RWPE2 (cell line): ENCODE results near the gene NTRK2.

ENCODE experiments used
- ATAC-seq: fragments of 200-7000 bp; cut with Tn5 transposase; 3 replicates; pipeline ENCODE4 v1.9.1; 2021; ENCODE audit warnings: low read depth
- DNase-seq: peaks from one replicate; pipeline ENCODE4 v3.0.0-alpha.2; 2020; ENCODE audit warnings: low spot score
- H3K27ac ChIP-seq: fragments of 450-650 bp; 2 replicates; pipeline ENCODE4 v1.5.1; 2017; ENCODE audit warnings: mild to moderate bottlenecking; ENCODE audit not compliant: poor library complexity, severe bottlenecking
- H3K27me3 ChIP-seq: fragments of 250-450 bp; sonication (Bioruptor Pico); 2 replicates; pipeline ENCODE4 v1.5.1; 2021; ENCODE audit warnings: mild to moderate bottlenecking, moderate library complexity; ENCODE audit not compliant: insufficient read depth, poor library complexity, severe bottlenecking
- H3K36me3 ChIP-seq: fragments of 250-450 bp; sonication (Bioruptor Pico); 2 replicates; pipeline ENCODE4 v1.5.1; 2020; ENCODE audit warnings: low read depth, mild to moderate bottlenecking, moderate library complexity
- H3K4me1 ChIP-seq: fragments of 250-450 bp; sonication (Bioruptor Pico); 2 replicates; pipeline ENCODE4 v1.5.1; 2021; ENCODE audit warnings: mild to moderate bottlenecking, moderate library complexity; ENCODE audit not compliant: insufficient read depth, poor library complexity, severe bottlenecking
- H3K4me3 ChIP-seq: fragments of 250-450 bp; sonication (Bioruptor Pico); 2 replicates; pipeline ENCODE4 v1.5.1; 2021; ENCODE audit warnings: mild to moderate bottlenecking, moderate library complexity; ENCODE audit not compliant: severe bottlenecking
- H3K9me3 ChIP-seq: fragments of 250-450 bp; sonication (Bioruptor Pico); 2 replicates; pipeline ENCODE4 v1.5.1; 2021; ENCODE audit warnings: mild to moderate bottlenecking, moderate library complexity; ENCODE audit not compliant: severe bottlenecking
- CTCF ChIP-seq: fragments of 450-650 bp; IDR thresholded peaks from one replicate; pipeline ENCODE4 v1.5.1; 2017; ENCODE audit warnings: mild to moderate bottlenecking, moderate library complexity; ENCODE audit not compliant: poor library complexity, severe bottlenecking

The NTRK2 gene

DNA sequence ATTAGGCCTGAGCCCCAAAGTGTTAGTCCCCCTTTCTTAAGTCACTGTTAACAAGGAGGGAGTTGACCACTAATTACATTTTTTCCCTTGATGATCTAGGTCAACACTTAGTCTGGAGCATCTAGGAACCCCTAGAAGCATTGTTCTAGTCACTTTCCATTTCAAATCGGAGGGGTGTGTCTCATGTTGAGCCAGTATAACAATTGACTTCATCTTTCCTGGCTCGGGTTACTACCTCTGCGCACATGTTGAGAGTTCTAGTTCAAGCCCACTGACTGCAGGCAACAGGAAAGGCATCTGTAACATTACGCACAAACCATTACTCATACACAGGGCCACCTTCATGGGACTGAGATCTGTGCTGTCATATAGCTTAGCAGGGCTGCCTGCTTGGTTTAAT lies 164.9 kb downstream of the NTRK2 start:
- H3K4me3 ChIP-seq, result no peak overlapping the region
- H3K4me1 ChIP-seq, result no peaks in the 10 kb centered on the region
- ATAC-seq, result no peak
- H3K36me3 ChIP-seq, result no peaks in the 10 kb centered on the region
- DNase-seq, result no peak
- TF ChIP-seq CTCF, result no peak
- no peaks in the 10 kb centered on the region for H3K9me3 ChIP-seq
- H3K27me3 ChIP-seq, result no peaks in the 10 kb centered on the region
- H3K27ac ChIP-seq, result no peak overlapping the region

DNA sequence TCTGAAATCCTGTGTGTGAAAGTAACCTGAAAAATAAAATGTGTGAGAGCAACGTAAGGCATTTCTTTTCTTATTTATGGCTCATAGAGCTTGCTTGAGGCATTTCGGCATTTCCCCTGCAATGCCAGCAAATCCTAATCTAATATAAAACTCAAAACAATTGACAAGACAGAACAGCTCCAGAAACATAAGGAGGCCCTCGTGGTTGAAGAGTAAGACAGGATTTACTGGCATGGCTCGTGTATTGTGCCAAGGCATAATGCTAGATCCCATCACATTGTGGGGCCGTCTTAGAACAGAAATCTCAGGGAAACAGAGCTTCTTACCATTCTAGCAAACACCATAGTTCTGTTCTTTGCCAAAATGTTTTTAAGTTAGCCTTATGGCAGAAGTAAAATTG lies 166.2 kb downstream of the NTRK2 start:
- no peaks in the 10 kb centered on the region for H3K36me3 ChIP-seq
- H3K27ac ChIP-seq, result no peak overlapping the region
- no peak overlapping the region for H3K4me3 ChIP-seq
- DNase-seq (no peak), ATAC-seq (no peak)
- H3K27me3 ChIP-seq, result no peaks in the 10 kb centered on the region
- H3K4me1 ChIP-seq, result no peaks in the 10 kb centered on the region
- TF ChIP-seq CTCF, result no peak
- H3K9me3 ChIP-seq, result no peaks in the 10 kb centered on the region

- Histone ChIP-seq H3K9me3 (no peaks in the 10 kb centered on the region), H3K4me3 (no peak overlapping the region), H3K4me1 (no peaks in the 10 kb centered on the region), H3K27ac (no peak overlapping the region), H3K27me3 (no peaks in the 10 kb centered on the region), H3K36me3 (no peaks in the 10 kb centered on the region)
- no peak for TF ChIP-seq CTCF
- ATAC-seq, result no peak
- no peak for DNase-seq
Observed at GRCh38 chr9:84838879-84839278, 169.3 kb downstream of the NTRK2 start.

- H3K27ac ChIP-seq, result no peak overlapping the region
- no peaks in the 10 kb centered on the region for H3K27me3 ChIP-seq
- no peaks in the 10 kb centered on the region for H3K9me3 ChIP-seq
- TF ChIP-seq CTCF, result no peak
- H3K4me3 ChIP-seq, result no peak overlapping the region
- DNase-seq (no peak), ATAC-seq (peak; percentile 58)
- H3K4me1 ChIP-seq, result no peaks in the 10 kb centered on the region
- no peaks in the 10 kb centered on the region for H3K36me3 ChIP-seq
Observed at GRCh38 chr9:84839541-84839940, 170.0 kb downstream of the NTRK2 start.

- H3K4me1 ChIP-seq, result peaks cover 11% of the 10 kb centered on the region
- no peaks in the 10 kb centered on the region for H3K27me3 ChIP-seq
- no peak for ATAC-seq
- no peak for DNase-seq
- no peak for TF ChIP-seq CTCF
- no peak overlapping the region for H3K27ac ChIP-seq
- no peak overlapping the region for H3K4me3 ChIP-seq
- no peaks in the 10 kb centered on the region for H3K36me3 ChIP-seq
- no peaks in the 10 kb centered on the region for H3K9me3 ChIP-seq
Observed at GRCh38 chr9:84841931-84842330, 172.4 kb downstream of the NTRK2 start.
